LNCaP clone FGC (cell line): ENCODE data around the gene TPST2.
"Not testable (repeated sequence)": the region's sequence is repeated elsewhere in the genome, so short reads cannot be mapped to it uniquely, and the experiment has no call there.

Source experiments
- DNase-seq: peaks from one replicate; pipeline ENCODE4 v3.0.0-alpha.2; 2011; ENCODE audit warnings: low read depth
- H3K4me3 ChIP-seq: 2 replicates; pipeline ENCODE4 v1.5.1; 2011; ENCODE audit warnings: mild to moderate bottlenecking, low read depth, low read length, control low read depth
- TF ChIP-seq, protein P1 (sequence below): IDR thresholded peaks from 2 replicates; pipeline ENCODE4 v1.5.1; 2012; ENCODE audit warnings: mild to moderate bottlenecking; ENCODE audit not compliant: control insufficient read depth, insufficient read depth; ENCODE audit errors: extremely low read depth

TPST2 gene

DNA sequence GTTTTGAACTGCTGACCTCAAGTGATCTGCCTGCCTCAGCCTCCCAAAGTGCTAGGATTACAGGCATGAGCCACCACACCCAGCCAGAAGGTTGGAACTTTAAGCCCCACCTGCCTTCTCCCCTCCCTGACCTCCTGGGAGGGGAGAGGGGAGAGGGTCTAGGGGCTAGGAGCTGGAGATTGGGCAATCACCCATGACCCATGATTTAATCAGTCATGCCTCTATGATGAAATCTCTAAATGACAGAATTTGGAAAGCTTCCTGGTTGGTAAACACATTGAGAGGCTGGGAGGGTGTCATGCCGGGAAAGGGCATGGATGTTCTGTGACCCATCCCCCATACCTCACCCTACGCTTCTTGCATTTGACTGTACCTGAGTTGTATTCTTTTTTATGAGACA, 60.6 kb downstream of the TPST2 start:
- no peak overlapping the region for H3K4me3 ChIP-seq
- TF ChIP-seq, protein P1, sequence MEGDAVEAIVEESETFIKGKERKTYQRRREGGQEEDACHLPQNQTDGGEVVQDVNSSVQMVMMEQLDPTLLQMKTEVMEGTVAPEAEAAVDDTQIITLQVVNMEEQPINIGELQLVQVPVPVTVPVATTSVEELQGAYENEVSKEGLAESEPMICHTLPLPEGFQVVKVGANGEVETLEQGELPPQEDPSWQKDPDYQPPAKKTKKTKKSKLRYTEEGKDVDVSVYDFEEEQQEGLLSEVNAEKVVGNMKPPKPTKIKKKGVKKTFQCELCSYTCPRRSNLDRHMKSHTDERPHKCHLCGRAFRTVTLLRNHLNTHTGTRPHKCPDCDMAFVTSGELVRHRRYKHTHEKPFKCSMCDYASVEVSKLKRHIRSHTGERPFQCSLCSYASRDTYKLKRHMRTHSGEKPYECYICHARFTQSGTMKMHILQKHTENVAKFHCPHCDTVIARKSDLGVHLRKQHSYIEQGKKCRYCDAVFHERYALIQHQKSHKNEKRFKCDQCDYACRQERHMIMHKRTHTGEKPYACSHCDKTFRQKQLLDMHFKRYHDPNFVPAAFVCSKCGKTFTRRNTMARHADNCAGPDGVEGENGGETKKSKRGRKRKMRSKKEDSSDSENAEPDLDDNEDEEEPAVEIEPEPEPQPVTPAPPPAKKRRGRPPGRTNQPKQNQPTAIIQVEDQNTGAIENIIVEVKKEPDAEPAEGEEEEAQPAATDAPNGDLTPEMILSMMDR: no peak
- DNase-seq: peak; percentile 43

DNA sequence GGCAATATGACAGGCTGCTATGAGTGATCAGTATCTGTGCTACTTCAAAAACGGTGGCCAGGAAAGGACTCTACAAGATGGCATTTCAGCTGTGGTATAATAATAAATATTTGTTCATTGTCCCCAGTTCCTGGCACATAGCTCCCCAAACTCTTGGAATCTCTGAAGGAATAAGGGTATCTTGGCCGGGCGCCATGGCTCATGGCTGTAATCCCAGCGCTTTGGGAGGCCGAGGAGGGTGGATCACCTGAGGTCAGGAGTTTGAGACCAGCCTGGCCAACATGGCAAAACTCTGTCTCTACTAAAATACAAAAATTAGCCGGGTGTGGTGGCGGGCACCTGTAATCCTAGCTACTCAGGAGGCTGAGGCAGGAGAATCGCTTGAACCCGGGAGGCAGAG, 61.4 kb downstream of the TPST2 start:
- DNase-seq, H3K4me3 ChIP-seq: not testable (repeated sequence)

DNA sequence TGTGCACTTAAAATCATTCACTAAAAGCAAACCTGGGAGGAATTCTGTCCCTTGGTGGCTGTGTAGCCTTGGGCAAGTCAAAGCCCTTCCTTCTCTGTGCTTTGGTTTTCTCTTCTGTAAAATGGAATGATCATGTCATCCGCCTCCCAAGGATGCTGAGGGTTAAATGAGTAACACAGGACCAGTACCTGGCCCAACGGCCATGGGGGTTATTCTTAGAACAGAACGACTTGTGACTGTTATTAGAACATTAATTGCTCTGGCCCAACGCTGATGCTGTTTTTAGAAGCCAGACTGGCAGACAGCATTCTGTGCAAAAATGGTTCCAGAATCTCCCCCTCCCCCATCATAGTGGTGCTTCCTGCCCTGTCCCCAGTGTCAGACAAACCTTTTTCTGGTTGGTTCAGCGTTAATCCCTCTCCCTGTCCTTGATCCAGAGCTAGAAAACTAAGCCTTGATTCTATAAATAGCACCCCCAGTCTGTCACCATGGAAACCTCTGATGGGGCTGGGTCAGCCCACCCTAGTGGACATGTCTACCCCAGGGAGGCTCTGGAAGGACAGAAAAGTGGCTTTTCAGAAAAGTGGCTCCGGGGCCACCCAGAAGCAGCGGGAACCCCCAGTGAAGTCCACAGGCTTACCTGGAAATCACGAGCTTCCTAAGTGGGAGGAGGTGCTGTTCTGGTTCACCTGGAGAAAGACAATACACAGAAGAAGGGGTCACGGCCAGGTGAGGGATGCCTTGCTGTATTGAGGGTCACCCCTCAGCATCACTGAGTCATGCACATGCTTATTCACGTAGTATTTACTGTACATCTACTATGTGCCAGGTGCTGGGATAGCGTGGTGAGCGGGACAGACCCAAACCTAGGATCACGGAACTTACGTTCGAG, 62.1 kb downstream of the TPST2 start:
- no peak overlapping the region for H3K4me3 ChIP-seq
- TF ChIP-seq, protein P1: no peak
- no peak for DNase-seq

DNA sequence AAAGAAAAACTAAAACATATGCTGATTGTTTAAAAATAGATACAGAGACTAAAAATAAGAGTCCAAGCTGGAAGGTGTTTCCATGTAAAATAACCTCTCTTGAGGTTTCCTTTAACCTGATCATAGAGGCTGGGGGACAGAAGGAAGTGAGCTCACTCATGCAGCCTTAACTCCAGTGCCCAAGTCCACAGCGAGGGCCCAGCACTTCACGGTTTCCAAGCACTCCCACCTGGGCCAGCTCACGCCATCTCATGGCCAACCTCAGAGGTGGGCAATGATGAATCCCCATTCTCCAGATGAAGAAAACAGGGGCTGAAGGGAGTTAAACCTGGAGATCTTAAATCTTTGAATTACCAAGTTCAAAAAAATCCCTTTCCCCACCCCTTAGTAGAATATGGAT, 62.8 kb downstream of the TPST2 start:
- TF ChIP-seq, protein P1: no peak
- no peak overlapping the region for H3K4me3 ChIP-seq

DNA sequence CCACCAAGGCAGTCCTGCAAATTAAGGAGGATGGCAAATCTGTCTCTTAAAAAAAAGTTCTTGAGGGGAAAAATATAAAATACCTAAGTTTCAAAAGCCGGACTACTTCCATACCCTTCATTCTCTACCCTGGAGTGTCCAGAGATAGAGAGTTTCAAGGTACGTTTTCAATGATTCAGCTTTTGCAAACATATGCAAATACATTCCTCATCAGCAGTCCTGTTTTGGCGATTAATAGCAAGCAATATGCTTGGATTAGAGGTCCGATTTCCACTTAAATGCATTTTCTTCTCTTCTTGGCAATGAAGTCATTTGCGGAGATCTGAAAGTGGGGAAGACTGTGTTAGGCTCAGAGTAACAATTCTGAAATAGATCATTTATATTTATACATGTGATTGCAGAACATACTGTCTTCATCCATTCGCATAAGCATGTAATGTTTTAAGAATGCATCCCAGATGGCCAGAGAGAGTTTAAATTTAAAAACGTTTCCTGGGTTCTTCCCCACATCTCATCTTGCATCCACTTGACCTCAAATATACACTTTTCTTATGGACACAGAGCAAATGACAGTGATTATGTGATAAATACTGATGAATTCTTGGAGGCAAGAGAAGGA, 63.9 kb downstream of the TPST2 start:
- no peak for DNase-seq
- no peak overlapping the region for H3K4me3 ChIP-seq
- TF ChIP-seq, protein P1: no peak

More for the DNA sequence above, 62.8 kb downstream of the TPST2 start:
- no peak for DNase-seq

DNA sequence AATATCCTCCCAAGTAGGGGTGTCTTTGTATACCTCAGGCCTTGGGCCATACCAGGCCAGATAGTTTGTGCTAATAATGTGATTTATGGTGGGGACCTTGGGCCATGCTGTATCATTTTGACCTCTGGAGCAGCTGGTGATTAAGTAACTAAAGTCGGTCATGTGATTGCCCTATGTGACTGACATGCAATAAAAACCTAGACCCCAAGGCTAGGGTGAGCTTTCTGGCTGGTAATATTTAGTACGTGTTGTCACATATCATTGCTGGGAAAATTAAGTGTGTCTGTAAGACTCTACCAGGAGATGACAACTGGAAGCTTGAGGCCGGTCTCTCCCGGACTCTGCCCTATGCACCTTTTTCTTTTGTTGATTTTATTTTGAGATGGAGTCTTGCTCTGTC, 65.1 kb downstream of the TPST2 start:
- DNase-seq: no peak
- H3K4me3 ChIP-seq: no peak overlapping the region
- TF ChIP-seq, protein P1: no peak

DNA sequence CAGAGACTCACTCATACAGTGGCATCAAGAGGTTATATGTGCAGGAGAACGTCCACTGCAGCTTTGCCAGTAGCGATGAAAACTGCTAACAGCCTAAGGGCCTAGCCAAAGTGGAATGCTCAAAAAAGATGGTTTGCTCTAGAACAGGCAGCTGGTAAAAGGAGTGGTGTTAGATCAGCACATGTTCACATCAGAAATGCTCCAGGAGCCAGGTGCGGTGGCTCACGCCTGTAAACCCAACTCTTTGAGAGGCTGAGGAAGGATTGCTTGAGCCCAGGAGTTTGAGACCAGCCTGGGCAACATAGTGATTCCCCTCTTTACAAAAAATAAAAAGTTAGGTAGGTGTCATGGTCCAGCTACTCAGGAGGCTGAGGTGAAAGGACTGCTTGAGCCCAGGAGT, 67.3 kb downstream of the TPST2 start:
- no peak overlapping the region for H3K4me3 ChIP-seq
- no peak for DNase-seq
- TF ChIP-seq, protein P1: no peak
